ENCODE measurements around the gene YY2.
"Not testable (repeated sequence)": the region's sequence is repeated elsewhere in the genome, so short reads cannot be mapped to it uniquely, and the experiment has no call there.

The YY2 gene

DNA sequence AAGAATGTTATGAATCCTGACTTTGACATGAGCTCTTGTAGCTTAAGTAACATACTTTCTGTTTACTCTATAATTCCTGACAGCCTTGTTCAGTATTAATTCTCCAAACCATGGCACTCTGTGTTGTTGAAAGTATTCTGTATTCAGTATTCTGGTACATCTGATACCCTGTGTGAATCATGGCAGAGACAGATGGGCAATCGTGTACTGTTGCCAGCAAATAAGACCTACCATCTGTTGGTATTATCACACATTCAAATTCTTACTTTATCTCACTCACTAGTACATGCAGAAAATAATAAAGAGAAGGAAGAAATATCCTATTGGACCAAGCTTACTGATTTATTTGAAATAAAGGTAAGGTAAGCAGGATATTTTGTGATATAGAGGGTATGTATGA is 8.4 kb upstream of the YY2 start:
- Mint-ChIP-seq H3K27ac (no peak overlapping the region), H3K36me3 (peaks cover 30% of the 10 kb centered on the region), H3K9me3 (no peaks in the 10 kb centered on the region), H3K4me3 (no peak overlapping the region), H3K4me1 (no peaks in the 10 kb centered on the region)
- no peak for ATAC-seq
- DNase-seq (ENCODE audit: low spot score in 2 of 2): no peak

DNA sequence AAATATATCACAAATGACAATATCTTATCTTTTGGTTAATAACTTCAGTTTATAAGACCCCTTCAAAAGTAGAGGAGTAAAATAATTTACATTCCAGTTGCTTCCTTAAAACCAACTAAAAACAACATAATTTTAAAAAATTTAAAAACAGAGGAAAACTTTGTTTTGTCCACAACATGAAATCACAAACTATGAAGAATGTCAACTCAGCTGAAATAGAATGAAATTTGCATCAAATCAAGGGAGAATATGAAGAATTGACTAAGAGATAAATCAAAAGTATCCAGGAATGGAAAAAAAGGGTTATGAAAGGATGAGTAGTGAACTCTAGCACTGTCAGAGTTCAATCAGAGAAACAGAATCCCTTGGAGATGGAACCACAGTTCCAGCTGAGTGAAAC is 2.2 kb upstream of the YY2 start:
- Mint-ChIP-seq H3K4me3 (no peak overlapping the region), H3K9me3 (no peaks in the 10 kb centered on the region), H3K27ac (no peak overlapping the region), H3K36me3 (peaks cover 22% of the 10 kb centered on the region), H3K4me1 (no peaks in the 10 kb centered on the region)
- ATAC-seq (no peak), DNase-seq (ENCODE audit: low spot score in 2 of 2) (no peak)

DNA sequence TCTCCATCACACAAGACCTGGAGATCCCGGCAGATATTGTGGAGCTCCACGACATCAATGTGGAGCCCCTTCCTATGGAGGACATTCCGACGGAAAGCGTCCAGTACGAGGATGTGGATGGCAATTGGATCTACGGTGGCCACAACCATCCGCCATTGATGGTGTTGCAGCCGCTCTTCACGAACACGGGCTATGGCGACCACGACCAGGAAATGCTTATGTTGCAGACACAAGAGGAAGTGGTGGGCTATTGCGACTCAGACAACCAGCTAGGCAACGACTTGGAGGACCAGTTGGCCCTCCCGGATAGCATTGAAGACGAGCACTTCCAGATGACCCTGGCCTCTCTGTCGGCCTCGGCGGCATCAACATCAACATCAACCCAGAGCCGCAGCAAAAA is 717 bp downstream of the YY2 start:
- H3K4me1 Mint-ChIP-seq: no peaks in the 10 kb centered on the region
- DNase-seq (ENCODE audit: low spot score in 2 of 2) (no peak), ATAC-seq (no peak)
- peaks cover 22% of the 10 kb centered on the region for H3K36me3 Mint-ChIP-seq
- no peaks in the 10 kb centered on the region for H3K9me3 Mint-ChIP-seq
- no peak overlapping the region for H3K27ac Mint-ChIP-seq
- no peak overlapping the region for H3K4me3 Mint-ChIP-seq

DNA sequence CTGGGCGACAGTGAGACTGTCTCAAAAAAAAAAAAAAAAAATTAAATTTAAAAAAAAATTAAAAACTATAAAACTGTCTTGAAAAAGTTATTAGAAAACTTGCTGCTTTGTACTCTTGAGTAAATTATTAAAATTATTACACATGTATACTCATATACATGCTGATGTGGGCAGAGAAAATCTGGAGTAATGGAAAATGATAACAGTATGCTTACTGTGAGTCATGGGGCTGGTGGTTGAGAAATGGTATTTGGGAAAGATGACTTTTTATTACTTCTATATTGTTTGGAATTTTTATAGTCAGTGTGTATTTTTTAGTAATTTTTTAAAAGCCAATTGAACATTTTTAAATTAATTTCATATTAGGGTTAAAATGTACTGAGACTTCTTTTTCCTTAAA is 7.5 kb downstream of the YY2 start:
- Mint-ChIP-seq H3K36me3 (peaks cover 2% of the 10 kb centered on the region), H3K9me3 (no peaks in the 10 kb centered on the region), H3K4me1 (no peaks in the 10 kb centered on the region), H3K4me3 (no peak overlapping the region), H3K27ac (no peak overlapping the region)
- DNase-seq (ENCODE audit: low spot score in 2 of 2): no peak
- no peak for ATAC-seq

DNA sequence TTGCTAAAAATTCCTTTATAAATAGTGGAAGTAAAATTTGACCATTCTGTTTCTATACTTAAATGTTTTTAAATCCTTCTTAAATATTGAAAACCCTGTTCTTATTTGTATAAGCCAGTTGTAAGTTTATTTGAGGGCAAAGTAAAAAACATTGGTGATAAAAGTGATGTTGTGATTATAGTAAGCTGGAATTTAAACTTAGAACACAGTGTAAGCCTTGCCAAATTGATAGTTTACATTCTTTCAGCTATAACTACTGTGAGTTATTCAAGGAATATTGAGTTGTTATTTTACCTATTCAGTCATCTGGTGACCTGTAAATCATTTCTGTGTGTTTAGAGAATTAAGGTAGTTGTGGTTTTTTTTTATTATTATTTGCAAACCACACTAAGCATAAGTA is 9.6 kb downstream of the YY2 start:
- peaks cover 6% of the 10 kb centered on the region for H3K36me3 Mint-ChIP-seq
- no peak overlapping the region for H3K4me3 Mint-ChIP-seq
- no peaks in the 10 kb centered on the region for H3K9me3 Mint-ChIP-seq
- ATAC-seq (no peak), DNase-seq (ENCODE audit: low spot score in 2 of 2) (no peak)
- no peak overlapping the region for H3K27ac Mint-ChIP-seq
- H3K4me1 Mint-ChIP-seq: no peaks in the 10 kb centered on the region

DNA sequence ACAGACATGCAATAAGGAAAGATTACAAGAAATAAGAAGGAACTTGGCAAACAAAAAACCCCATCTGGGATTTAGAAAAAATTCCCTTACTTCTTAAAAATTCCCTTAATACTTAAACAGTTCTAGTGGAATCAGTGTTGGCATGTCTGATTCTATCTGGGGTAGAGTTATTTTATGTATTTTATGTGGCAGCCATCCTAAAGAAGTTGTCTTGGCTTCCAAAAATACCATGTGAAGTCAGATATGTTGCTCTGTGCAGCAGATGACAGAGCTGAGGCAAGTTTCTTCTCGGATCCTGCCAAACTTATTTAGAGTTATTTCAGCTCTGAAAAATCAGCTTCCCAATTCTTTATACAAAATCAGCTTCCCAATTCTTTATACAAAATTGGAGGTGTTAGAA is 14.7 kb downstream of the YY2 start:
- Mint-ChIP-seq H3K27ac (no peak overlapping the region), H3K4me3 (no peak overlapping the region), H3K36me3 (peaks cover 6% of the 10 kb centered on the region), H3K9me3 (no peaks in the 10 kb centered on the region), H3K4me1 (no peaks in the 10 kb centered on the region)
- ATAC-seq (no peak), DNase-seq (ENCODE audit: low spot score in 2 of 2) (no peak)

DNA sequence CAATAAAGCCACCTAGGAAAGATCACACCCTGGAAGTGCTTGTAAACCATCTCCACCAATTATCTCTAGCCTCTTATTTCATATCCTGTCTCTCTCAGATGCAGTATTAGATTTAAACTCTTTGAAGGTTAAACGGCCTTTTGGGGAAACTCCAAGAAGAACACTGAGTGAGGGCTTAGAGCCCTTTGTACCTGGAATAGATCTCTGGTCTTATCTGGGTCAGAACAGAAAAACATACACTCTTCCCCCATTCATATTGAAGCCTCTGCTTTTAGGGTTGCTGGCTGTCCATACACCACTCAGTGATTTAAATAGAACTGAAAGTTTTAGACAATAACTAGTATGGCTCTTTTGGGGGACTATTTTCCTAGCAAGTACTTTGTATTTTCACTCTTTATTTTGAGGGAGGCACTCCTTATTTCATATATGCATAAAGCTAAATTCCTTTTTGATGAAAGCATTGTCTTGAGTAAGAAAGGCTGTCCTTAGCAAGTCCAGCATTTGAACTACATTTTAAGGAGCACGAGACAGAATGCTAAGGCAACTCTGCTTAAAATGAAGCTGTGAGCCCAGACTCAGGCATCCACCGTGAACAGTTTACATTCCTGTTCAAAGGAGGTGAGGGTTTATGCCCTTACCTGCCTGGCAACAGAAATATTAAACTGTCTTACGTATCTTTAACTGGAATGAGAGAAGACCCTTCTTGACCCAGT is 17.4 kb downstream of the YY2 start:
- Mint-ChIP-seq H3K4me3 (no peak overlapping the region), H3K4me1 (no peaks in the 10 kb centered on the region), H3K36me3 (peaks cover 4% of the 10 kb centered on the region), H3K9me3 (no peaks in the 10 kb centered on the region), H3K27ac (no peak overlapping the region)
- DNase-seq (ENCODE audit: low spot score in 2 of 2): no peak
- no peak for ATAC-seq

DNA sequence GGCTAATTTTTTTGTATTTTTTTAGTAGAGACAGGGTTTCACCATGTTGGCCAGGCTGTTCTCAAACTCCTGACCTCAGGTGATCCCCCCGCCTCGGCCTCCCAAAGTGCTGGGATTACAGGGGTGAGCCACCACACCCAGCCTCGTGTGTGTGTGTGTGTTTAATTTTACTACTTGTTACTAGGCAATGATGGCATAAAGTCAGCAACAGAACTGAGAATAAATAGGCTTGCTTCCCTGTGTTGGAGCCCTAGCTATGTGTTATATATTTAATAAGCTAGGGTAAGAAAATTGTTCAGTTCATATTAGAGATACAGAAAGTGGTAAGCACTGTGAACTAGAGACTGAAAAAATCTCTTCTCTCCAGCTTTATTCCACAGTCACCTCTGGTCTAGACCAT is 18.4 kb downstream of the YY2 start:
- H3K36me3 Mint-ChIP-seq; ATAC-seq; DNase-seq (ENCODE audit: low spot score in 2 of 2); H3K4me3 Mint-ChIP-seq; H3K27ac Mint-ChIP-seq; H3K9me3 Mint-ChIP-seq; H3K4me1 Mint-ChIP-seq: not testable (repeated sequence)

DNA sequence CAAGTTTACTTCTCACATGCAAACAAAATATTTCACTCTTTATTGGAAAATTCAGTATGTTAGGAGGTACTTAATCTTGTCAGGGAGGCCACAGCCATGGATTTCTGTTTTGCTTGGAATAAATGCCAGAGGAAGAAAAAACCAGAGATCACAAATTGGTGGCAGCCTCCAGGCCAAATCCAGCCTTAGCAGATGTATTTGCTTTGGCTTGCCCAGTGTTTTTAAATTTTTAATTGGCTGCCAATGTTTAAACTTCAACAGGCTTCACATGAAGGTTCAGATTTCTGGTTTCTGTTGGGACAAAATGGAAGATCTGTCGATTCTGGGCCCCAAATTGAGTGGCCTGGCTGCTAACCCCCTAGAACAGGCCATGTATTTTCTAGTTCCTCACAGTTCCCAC is 19.2 kb downstream of the YY2 start:
- H3K27ac Mint-ChIP-seq: no peak overlapping the region
- ATAC-seq (no peak), DNase-seq (ENCODE audit: low spot score in 2 of 2) (no peak)
- no peaks in the 10 kb centered on the region for H3K36me3 Mint-ChIP-seq
- H3K9me3 Mint-ChIP-seq: no peaks in the 10 kb centered on the region
- H3K4me1 Mint-ChIP-seq: no peaks in the 10 kb centered on the region
- no peak overlapping the region for H3K4me3 Mint-ChIP-seq

DNA sequence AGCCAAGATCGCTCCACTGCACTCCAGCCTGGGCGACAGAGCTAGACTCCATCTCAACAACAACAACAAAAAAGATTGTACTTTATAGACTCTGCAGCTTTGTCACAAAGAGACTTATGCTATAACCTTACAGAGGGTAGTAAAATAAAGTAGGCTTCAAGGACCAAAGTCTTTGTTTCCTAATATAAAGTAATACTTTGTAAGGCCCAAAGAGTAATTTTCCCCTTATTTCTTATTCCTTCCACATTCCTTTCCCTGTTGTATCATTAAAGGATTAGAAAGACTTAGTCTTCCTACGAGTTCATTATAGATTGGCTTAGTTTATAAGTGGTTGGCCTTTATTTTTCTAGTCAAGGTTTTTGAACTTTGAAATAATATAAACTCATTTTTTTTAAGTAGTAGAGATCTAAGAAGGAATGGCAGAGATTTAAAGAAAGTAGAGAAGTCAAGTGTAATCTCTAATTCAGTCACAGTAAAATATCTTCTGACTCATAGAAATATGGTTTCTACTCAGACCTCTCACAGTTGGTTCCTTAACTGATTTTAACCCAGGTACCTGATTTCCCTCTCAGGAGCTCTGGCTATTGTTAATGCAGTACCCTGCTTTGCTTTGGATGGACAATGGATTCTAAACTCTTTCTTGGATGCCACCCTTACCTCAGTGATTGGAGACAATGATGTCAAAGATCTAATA is 26.2 kb downstream of the YY2 start:
- Mint-ChIP-seq H3K4me1 (no peaks in the 10 kb centered on the region), H3K36me3 (no peaks in the 10 kb centered on the region), H3K27ac (no peak overlapping the region), H3K4me3 (no peak overlapping the region), H3K9me3 (no peaks in the 10 kb centered on the region)
- ATAC-seq: peak; percentile 42
- no peak for DNase-seq (ENCODE audit: low spot score in 2 of 2)

DNA sequence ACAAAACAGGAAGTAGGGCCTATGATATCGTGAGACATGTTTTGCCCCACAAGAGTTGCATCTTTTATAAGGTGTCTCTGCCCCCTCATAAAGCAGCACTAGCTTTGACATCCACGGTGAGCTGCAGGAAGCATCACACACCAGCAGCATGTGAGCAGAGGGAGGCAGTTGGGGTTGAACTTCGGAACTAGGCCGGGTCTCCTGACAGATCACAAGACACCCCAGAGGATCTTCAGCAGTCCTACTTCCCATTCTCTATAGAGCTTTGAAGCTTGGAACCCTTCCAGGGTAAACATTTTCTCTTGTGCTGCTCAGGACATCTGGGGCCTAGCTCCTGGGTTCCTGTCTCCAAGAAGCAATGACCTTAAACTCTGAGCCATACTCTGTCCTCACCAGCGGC is 27.5 kb downstream of the YY2 start:
- Mint-ChIP-seq H3K9me3 (no peaks in the 10 kb centered on the region), H3K4me3 (no peak overlapping the region), H3K27ac (no peak overlapping the region), H3K4me1 (no peaks in the 10 kb centered on the region), H3K36me3 (no peaks in the 10 kb centered on the region)
- DNase-seq (ENCODE audit: low spot score in 2 of 2) (no peak), ATAC-seq (no peak)

DNA sequence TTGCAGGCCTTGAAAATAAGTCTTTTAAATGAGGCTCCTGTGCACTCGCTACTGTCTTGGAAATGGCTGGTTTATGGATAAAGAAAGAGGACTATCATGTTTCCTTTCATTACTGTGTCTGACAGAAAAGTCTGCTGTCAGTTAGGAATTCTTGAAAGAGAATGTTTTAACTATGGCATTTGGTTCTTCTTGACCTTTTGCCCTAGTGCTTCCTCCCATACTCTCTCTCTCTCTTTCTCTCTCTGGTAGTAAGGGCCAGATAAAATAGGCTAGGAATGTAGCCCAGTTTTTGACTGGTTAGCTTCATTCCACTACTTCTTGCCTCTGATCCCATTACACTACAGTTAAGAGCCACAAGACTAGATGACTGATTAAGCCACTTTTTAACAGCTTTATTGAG is 29.8 kb downstream of the YY2 start:
- no peaks in the 10 kb centered on the region for H3K9me3 Mint-ChIP-seq
- ATAC-seq (no peak), DNase-seq (ENCODE audit: low spot score in 2 of 2) (no peak)
- H3K36me3 Mint-ChIP-seq: no peaks in the 10 kb centered on the region
- no peak overlapping the region for H3K4me3 Mint-ChIP-seq
- no peak overlapping the region for H3K27ac Mint-ChIP-seq
- no peaks in the 10 kb centered on the region for H3K4me1 Mint-ChIP-seq

DNA sequence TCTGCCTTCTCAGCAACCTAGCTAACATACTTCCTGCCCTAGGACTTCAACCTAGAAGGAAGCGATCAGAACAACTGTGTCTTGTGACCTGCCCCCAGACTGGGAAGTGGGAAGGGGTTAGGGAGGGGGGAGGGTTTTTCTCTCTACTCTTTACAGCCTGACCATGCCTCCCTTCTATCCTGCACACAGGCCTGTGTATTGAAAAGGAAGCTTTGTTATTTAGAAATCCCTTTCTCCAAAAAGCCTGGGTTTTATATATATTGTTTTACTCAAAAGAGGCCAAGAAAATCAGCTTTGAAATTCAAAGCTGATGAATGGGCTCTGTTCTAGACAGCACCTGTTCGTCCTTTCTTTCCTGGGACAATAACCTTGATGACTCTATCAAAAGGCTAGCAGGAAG is 49.5 kb downstream of the YY2 start:
- ATAC-seq (no peak), DNase-seq (ENCODE audit: low spot score in 2 of 2) (no peak)
- Mint-ChIP-seq H3K4me1 (no peaks in the 10 kb centered on the region), H3K4me3 (no peak overlapping the region), H3K27ac (no peak overlapping the region), H3K9me3 (no peaks in the 10 kb centered on the region), H3K36me3 (no peaks in the 10 kb centered on the region)

DNA sequence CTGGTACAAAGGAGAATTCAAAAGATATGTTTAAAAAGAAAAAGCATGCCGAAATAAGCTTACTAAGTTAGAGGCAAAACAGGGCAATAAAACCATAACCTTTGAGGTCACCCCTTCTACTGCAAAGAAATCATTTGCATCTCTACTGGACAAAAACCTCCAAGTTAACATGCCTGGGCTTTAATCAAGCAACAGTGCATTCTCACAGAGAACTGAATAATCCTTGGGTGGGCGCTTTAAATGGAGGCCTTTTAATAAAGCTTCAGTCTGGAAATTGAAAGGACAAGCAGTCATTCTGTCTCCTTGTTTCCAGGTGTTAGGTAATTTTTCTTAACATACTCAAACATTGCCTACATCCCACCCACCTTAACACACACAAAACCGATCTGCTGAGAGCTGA is 50.2 kb downstream of the YY2 start:
- no peak overlapping the region for H3K4me3 Mint-ChIP-seq
- H3K36me3 Mint-ChIP-seq: no peaks in the 10 kb centered on the region
- H3K27ac Mint-ChIP-seq: no peak overlapping the region
- H3K9me3 Mint-ChIP-seq: no peaks in the 10 kb centered on the region
- H3K4me1 Mint-ChIP-seq: no peaks in the 10 kb centered on the region
- no peak for DNase-seq (ENCODE audit: low spot score in 2 of 2)
- ATAC-seq: no peak

DNA sequence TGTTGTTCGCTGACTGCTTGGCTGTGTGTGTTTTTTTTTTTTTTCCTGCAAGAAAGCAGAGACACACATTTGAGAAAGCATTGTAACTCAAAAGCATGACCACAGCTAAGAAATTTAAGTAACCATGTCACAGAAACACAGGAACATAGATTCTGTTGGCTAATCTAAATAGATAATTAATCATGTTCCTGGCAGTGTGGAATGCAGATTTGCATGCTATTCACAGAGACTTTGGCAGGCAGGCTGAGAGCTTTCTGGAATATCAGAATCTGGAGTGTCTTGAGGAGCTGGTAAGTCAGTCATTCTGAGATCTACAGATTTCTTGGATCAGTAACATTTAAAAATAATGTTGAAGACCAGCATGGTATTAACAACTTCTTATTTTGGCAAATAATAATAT is 51.5 kb downstream of the YY2 start:
- H3K27ac Mint-ChIP-seq: no peak overlapping the region
- peaks cover 2% of the 10 kb centered on the region for H3K4me1 Mint-ChIP-seq
- H3K36me3 Mint-ChIP-seq: no peaks in the 10 kb centered on the region
- DNase-seq (ENCODE audit: low spot score in 2 of 2) (no peak), ATAC-seq (no peak)
- no peak overlapping the region for H3K4me3 Mint-ChIP-seq
- H3K9me3 Mint-ChIP-seq: no peaks in the 10 kb centered on the region
